ENCODE data around the gene AGXT.
"Not testable (repeated sequence)": the region's sequence is repeated elsewhere in the genome, so short reads cannot be mapped to it uniquely, and the experiment has no call there.

Gene AGXT

DNA sequence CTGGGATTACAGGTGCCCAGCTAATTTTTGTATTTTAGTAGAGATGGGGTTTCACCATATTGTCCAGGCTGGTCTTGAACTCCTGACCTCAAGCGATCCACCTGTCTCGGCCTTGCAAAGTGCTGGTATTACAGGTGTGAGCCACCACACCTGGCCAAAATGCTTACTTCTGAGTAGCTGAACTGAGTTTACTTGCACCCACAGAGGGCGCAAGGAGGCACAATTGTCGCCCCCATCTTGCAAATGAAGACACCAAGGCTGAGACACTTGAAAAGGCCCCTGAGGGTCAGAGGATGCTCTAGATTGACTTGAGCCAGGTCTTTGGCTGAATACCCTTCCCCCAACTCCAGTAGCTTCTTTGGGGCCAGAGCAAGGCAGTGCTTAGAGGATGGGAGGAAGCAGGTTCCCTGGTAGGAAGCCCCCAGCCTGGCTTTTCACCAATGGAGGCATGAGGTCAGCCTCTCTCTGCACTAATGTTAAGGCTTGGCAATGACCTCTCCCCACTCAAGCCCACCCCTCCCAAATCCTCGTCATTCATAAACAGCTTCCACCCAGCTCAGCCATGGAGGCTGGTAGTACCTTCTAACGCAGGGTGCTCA is 34.1 kb upstream of the AGXT start:
- DNase-seq (ENCODE audit: low read depth) = no peak
- TF ChIP-seq, protein P1, sequence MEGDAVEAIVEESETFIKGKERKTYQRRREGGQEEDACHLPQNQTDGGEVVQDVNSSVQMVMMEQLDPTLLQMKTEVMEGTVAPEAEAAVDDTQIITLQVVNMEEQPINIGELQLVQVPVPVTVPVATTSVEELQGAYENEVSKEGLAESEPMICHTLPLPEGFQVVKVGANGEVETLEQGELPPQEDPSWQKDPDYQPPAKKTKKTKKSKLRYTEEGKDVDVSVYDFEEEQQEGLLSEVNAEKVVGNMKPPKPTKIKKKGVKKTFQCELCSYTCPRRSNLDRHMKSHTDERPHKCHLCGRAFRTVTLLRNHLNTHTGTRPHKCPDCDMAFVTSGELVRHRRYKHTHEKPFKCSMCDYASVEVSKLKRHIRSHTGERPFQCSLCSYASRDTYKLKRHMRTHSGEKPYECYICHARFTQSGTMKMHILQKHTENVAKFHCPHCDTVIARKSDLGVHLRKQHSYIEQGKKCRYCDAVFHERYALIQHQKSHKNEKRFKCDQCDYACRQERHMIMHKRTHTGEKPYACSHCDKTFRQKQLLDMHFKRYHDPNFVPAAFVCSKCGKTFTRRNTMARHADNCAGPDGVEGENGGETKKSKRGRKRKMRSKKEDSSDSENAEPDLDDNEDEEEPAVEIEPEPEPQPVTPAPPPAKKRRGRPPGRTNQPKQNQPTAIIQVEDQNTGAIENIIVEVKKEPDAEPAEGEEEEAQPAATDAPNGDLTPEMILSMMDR (IDR thresholded peaks at IDR 0.05; ENCODE audit: control insufficient read depth, extremely low read depth, insufficient read depth) = no peak
- H3K4me3 ChIP-seq (ENCODE audit: low read depth, low read length) = no peak overlapping the region

DNA sequence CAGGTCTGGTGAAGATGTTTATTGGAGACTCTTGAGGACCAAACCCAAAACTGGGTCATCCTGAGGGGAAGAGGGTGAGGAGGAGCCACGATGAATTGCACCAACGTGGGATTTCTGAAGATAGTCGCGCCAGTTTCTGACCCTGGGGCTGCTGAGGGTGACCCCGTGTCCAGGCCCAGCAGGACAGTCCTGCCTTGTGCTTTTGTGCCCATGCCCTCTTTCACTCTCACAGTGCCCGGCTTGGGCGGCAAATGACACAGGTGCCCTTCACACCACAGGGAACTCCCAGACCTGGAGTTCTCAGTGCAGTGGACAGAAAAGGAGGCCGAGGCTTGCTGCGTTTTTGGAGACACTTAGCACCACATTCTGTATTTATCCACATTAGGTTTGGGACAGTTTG is 33.1 kb upstream of the AGXT start:
- no peak overlapping the region for H3K4me3 ChIP-seq (ENCODE audit: low read depth, low read length)
- TF ChIP-seq, protein P1 (IDR thresholded peaks at IDR 0.05; ENCODE audit: control insufficient read depth, extremely low read depth, insufficient read depth) = no peak
- no peak for DNase-seq (ENCODE audit: low read depth)

GRCh38 chr2:240836781-240837467 is 31.7 kb upstream of the AGXT start:
- DNase-seq (ENCODE audit: low read depth) = no peak
- TF ChIP-seq, protein P1 (IDR thresholded peaks at IDR 0.05; ENCODE audit: control insufficient read depth, extremely low read depth, insufficient read depth) = no peak
- no peak overlapping the region for H3K4me3 ChIP-seq (ENCODE audit: low read depth, low read length)

DNA sequence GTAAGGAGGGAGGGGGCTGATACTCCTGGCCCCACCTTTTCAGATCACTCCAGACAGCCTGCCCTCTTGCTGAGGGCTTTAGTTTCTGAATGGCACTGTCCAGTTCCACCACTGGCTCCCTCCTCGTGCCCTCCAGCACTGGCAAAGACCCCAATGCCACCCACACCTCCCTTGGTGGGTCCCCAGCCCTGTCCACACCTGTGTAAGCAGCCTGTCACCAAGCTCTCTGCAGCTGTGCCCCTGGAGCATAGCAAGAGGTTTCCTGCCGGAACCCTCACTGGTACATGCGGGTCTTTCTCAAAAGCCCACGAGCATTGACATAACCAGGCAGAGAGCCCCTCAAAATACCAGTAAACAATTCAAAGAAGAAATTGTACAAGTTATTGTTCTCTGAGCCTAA is 31.0 kb upstream of the AGXT start:
- no peak for DNase-seq (ENCODE audit: low read depth)
- no peak overlapping the region for H3K4me3 ChIP-seq (ENCODE audit: low read depth, low read length)
- TF ChIP-seq, protein P1 (IDR thresholded peaks at IDR 0.05; ENCODE audit: control insufficient read depth, extremely low read depth, insufficient read depth) = no peak

- DNase-seq (ENCODE audit: low read depth) = no peak
- no peak overlapping the region for H3K4me3 ChIP-seq (ENCODE audit: low read depth, low read length)
- TF ChIP-seq, protein P1 (IDR thresholded peaks at IDR 0.05; ENCODE audit: control insufficient read depth, extremely low read depth, insufficient read depth) = no peak
Measured at GRCh38 chr2:240839152-240840143, 29.2 kb upstream of the AGXT start.

DNA sequence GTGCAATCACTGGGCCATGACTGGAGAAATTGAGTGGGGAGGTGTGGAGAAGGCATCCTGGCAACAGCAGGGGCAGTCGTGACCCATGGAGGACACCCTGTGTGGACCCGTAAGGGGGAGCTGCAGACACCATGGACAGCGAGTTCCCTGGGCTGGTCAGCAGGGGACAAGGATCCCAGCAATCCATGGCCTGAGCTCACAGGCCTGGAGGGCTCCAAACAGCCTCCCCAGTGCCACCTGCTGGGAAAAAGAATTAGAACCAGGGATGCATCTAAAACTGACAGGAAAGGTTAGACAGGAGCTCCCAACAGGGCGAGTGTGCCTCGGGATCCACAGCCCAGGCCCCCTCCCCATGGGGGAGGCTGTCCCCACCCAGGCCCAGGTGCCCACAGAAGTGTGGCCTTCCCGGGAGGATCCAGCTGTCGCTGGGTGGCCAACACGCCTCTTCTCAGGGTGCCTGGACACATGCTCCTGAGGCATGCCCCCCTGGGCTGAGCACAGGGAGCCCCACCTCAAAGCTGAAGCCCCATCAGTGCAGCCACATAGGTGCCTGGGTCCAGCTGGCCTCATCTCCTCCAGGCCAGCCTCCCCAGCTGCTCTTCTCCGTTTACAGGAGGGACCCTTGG is 28.1 kb upstream of the AGXT start:
- H3K4me3 ChIP-seq (ENCODE audit: low read depth, low read length) = no peak overlapping the region
- peak; percentile 32 for DNase-seq (ENCODE audit: low read depth)
- TF ChIP-seq, protein P1 (IDR thresholded peaks at IDR 0.05; ENCODE audit: control insufficient read depth, extremely low read depth, insufficient read depth) = peak; percentile 67

DNA sequence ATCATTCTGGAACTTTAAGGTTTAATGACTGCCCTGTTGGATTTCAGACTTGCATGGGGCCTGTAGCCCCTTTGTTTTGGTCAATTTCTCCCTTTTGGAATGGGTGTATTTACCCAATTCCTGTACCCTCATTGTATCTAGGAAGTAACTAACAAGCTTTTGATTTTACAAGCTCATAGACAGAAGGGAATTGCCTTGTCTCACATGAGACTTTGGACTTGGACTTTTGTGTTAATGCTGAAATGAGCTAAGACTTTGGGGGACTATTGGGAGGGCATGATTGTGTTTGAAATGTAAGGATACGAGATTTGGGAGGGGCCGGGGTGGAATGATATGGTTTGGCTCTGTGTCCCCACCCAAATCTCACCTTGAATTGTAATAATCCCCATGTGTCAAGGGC is 22.3 kb upstream of the AGXT start:
- DNase-seq (ENCODE audit: low read depth); H3K4me3 ChIP-seq (ENCODE audit: low read depth, low read length): not testable (repeated sequence)

All from LNCaP clone FGC (cell line).